ENCODE results near the gene CIPC. TPM values are rescaled to one million over a fixed set of nuclear protein-coding genes. Genes with fewer than 3 reads are reported as not detected.

Gene CIPC
- total RNA-seq, 1 donor = 23.7 TPM

GRCh38 chr14:77102154-77102553, 4.1 kb downstream of the CIPC start:
- H3K4me3 ChIP-seq (ENCODE audit: low read depth, low read length) = no peak overlapping the region
- no peak for TF ChIP-seq CTCF (IDR thresholded peaks at IDR 0.05; ENCODE audit: insufficient read depth, low read depth, low read length)
- no peak for DNase-seq (ENCODE audit: low read depth)

GRCh38 chr14:77103475-77103874, 5.4 kb downstream of the CIPC start:
- DNase-seq (ENCODE audit: low read depth) = no peak
- H3K4me3 ChIP-seq (ENCODE audit: low read depth, low read length) = no peak overlapping the region
- TF ChIP-seq CTCF (IDR thresholded peaks at IDR 0.05; ENCODE audit: insufficient read depth, low read depth, low read length) = no peak

- TF ChIP-seq CTCF (IDR thresholded peaks at IDR 0.05; ENCODE audit: insufficient read depth, low read depth, low read length) = no peak
- H3K4me3 ChIP-seq (ENCODE audit: low read depth, low read length) = no peak overlapping the region
- no peak for DNase-seq (ENCODE audit: low read depth)
Observed at GRCh38 chr14:77103951-77104350, 5.9 kb downstream of the CIPC start.

- TF ChIP-seq CTCF (IDR thresholded peaks at IDR 0.05; ENCODE audit: insufficient read depth, low read depth, low read length) = no peak
- no peak overlapping the region for H3K4me3 ChIP-seq (ENCODE audit: low read depth, low read length)
- no peak for DNase-seq (ENCODE audit: low read depth)
Observed at GRCh38 chr14:77104393-77104792, 6.3 kb downstream of the CIPC start.

- H3K4me3 ChIP-seq (ENCODE audit: low read depth, low read length) = no peak overlapping the region
- TF ChIP-seq CTCF (IDR thresholded peaks at IDR 0.05; ENCODE audit: insufficient read depth, low read depth, low read length) = no peak
- DNase-seq (ENCODE audit: low read depth) = no peak
Observed at GRCh38 chr14:77105145-77105939, 7.3 kb downstream of the CIPC start.

- TF ChIP-seq CTCF (IDR thresholded peaks at IDR 0.05; ENCODE audit: insufficient read depth, low read depth, low read length) = no peak
- H3K4me3 ChIP-seq (ENCODE audit: low read depth, low read length) = no peak overlapping the region
- no peak for DNase-seq (ENCODE audit: low read depth)
Observed at GRCh38 chr14:77106666-77107065, 8.6 kb downstream of the CIPC start.

- no peak for TF ChIP-seq CTCF (IDR thresholded peaks at IDR 0.05; ENCODE audit: insufficient read depth, low read depth, low read length)
- DNase-seq (ENCODE audit: low read depth) = no peak
- H3K4me3 ChIP-seq (ENCODE audit: low read depth, low read length) = no peak overlapping the region
Observed at GRCh38 chr14:77107228-77107627, 9.2 kb downstream of the CIPC start.
